ENCODE measurements around the gene TMEM151B. TPM values are rescaled to one million over a fixed set of nuclear protein-coding genes. Genes with fewer than 3 reads are reported as not detected.

TMEM151B gene
- total RNA-seq, 1 experiment from 2014 or later = not detected

GRCh38 chr6:44301106-44301505 is 30.9 kb downstream of the TMEM151B start:
- TF ChIP-seq, protein P1, sequence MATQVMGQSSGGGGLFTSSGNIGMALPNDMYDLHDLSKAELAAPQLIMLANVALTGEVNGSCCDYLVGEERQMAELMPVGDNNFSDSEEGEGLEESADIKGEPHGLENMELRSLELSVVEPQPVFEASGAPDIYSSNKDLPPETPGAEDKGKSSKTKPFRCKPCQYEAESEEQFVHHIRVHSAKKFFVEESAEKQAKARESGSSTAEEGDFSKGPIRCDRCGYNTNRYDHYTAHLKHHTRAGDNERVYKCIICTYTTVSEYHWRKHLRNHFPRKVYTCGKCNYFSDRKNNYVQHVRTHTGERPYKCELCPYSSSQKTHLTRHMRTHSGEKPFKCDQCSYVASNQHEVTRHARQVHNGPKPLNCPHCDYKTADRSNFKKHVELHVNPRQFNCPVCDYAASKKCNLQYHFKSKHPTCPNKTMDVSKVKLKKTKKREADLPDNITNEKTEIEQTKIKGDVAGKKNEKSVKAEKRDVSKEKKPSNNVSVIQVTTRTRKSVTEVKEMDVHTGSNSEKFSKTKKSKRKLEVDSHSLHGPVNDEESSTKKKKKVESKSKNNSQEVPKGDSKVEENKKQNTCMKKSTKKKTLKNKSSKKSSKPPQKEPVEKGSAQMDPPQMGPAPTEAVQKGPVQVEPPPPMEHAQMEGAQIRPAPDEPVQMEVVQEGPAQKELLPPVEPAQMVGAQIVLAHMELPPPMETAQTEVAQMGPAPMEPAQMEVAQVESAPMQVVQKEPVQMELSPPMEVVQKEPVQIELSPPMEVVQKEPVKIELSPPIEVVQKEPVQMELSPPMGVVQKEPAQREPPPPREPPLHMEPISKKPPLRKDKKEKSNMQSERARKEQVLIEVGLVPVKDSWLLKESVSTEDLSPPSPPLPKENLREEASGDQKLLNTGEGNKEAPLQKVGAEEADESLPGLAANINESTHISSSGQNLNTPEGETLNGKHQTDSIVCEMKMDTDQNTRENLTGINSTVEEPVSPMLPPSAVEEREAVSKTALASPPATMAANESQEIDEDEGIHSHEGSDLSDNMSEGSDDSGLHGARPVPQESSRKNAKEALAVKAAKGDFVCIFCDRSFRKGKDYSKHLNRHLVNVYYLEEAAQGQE (IDR thresholded peaks at IDR 0.05; ENCODE audit: low read depth) = no peak
- TF ChIP-seq ZFX (IDR thresholded peaks at IDR 0.05) = no peak
- TF ChIP-seq, protein P2, sequence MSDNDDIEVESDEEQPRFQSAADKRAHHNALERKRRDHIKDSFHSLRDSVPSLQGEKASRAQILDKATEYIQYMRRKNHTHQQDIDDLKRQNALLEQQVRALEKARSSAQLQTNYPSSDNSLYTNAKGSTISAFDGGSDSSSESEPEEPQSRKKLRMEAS (IDR thresholded peaks at IDR 0.05) = no peak
- no peak overlapping the region for H3K4me2 ChIP-seq (ENCODE audit: low read length)
- no peak overlapping the region for H3K4me3 ChIP-seq (replicated peaks in 1 of 2; ENCODE audit: low read depth in 1 of 2, low read length in 2 of 2)
- H3K27ac ChIP-seq (ENCODE audit: low read depth, low read length) = no peak overlapping the region
- DNase-seq (ENCODE audit: low read depth, low spot score) (no peak), ATAC-seq (no peak)
- CTCF ChIA-PET = no interaction called here
- no peaks in the 10 kb centered on the region for H3K9me3 ChIP-seq (ENCODE audit: control insufficient read depth in 1 of 2, insufficient read depth in 1 of 2, low read depth in 1 of 2, low read length in 2 of 2)
- intact Hi-C loops (cut with micrococcal nuclease) = no loop called here
- no peaks in the 10 kb centered on the region for H3K4me1 ChIP-seq (ENCODE audit: control insufficient read depth in 1 of 2, insufficient read depth in 2 of 2, low read length in 2 of 2)
- H3K36me3 ChIP-seq (ENCODE audit: control insufficient read depth in 1 of 2, insufficient read depth in 2 of 2, low read length in 2 of 2) = peaks cover 18 to 48% of the 10 kb centered on the region in 2 experiments
- POLR2A ChIA-PET = interaction anchor here (1.3 kb wide), 1 partner anchor 54 kb away, joined by 3 read pairs; the partner anchor contains the start of gene HSP90AB1
- BruUV-seq (replicated peaks) = no TSS peak
- H3K9ac ChIP-seq (ENCODE audit: low read length) = no peak overlapping the region
- RAD21 ChIA-PET (ENCODE audit: low non-redundant PET in 1 of 2, low total read pairs in 2 of 2, uncharacterized antibody in 2 of 2, unreplicated experiment in 2 of 2) = no interaction called here
- H3K9me2 ChIP-seq (ENCODE audit: insufficient read depth) = no peaks in the 10 kb centered on the region
- H3K27me3 ChIP-seq (ENCODE audit: insufficient read depth, low read length) = no peaks in the 10 kb centered on the region
- no peaks in the 10 kb centered on the region for H4K20me1 ChIP-seq (ENCODE audit: insufficient read depth)
- H2AFZ ChIP-seq (ENCODE audit: low read depth, low read length, poor library complexity, severe bottlenecking) = no peak overlapping the region
- H3K79me2 ChIP-seq (ENCODE audit: insufficient read depth, low read length) = no peaks in the 10 kb centered on the region

GRCh38 chr6:44301782-44302564 is 31.7 kb downstream of the TMEM151B start:
- Histone ChIP-seq H3K79me2 (ENCODE audit: insufficient read depth, low read length) (no peaks in the 10 kb centered on the region), H3K27ac (ENCODE audit: low read depth, low read length) (no peak overlapping the region), H3K27me3 (ENCODE audit: insufficient read depth, low read length) (no peaks in the 10 kb centered on the region), H3K9me3 (ENCODE audit: control insufficient read depth in 1 of 2, insufficient read depth in 1 of 2, low read depth in 1 of 2, low read length in 2 of 2) (no peaks in the 10 kb centered on the region), H4K20me1 (ENCODE audit: insufficient read depth) (no peaks in the 10 kb centered on the region), H2AFZ (ENCODE audit: low read depth, low read length, poor library complexity, severe bottlenecking) (no peak overlapping the region), H3K9ac (ENCODE audit: low read length) (no peak overlapping the region), H3K4me1 (ENCODE audit: control insufficient read depth in 1 of 2, insufficient read depth in 2 of 2, low read length in 2 of 2) (no peaks in the 10 kb centered on the region), H3K4me2 (ENCODE audit: low read length) (no peak overlapping the region), H3K9me2 (ENCODE audit: insufficient read depth) (no peaks in the 10 kb centered on the region), H3K36me3 (ENCODE audit: control insufficient read depth in 1 of 2, insufficient read depth in 2 of 2, low read length in 2 of 2) (peaks cover 21 to 53% of the 10 kb centered on the region in 2 experiments), H3K4me3 (replicated peaks in 1 of 2; ENCODE audit: low read depth in 1 of 2, low read length in 2 of 2) (no peak overlapping the region)
- no peak for DNase-seq (ENCODE audit: low read depth, low spot score)
- ChIA-PET POLR2A (interaction anchor here (1.3 kb wide), 1 partner anchor 55 kb away, joined by 3 read pairs; the partner anchor contains the start of gene HSP90AB1), CTCF (interaction anchor here (1.2 kb wide), 1 partner anchor 78 kb away, joined by 3 read pairs; no protein-coding TSS in a partner anchor), RAD21 (ENCODE audit: low non-redundant PET in 1 of 2, low total read pairs in 2 of 2, uncharacterized antibody in 2 of 2, unreplicated experiment in 2 of 2) (no interaction called here)
- intact Hi-C loops (cut with micrococcal nuclease) = no loop called here
- no TSS peak for BruUV-seq (replicated peaks)
- ATAC-seq = no peak
- TF ChIP-seq ELF1 (IDR thresholded peaks at IDR 0.05; ENCODE audit: borderline replicate concordance, low read depth) (no peak), SP1 (IDR thresholded peaks at IDR 0.05; ENCODE audit: low read depth) (no peak), EZH2phosphoT487 (IDR thresholded peaks at IDR 0.05; ENCODE audit: borderline replicate concordance) (no peak), ZNF274 (IDR thresholded peaks at IDR 0.05; ENCODE audit: low read depth, low read length) (no peak), ATF3 (IDR thresholded peaks at IDR 0.05) (no peak), EZH2 (IDR thresholded peaks at IDR 0.05) (no peak), POLR2AphosphoS5 (IDR thresholded peaks at IDR 0.05; ENCODE audit: low read depth, low read length) (no peak), SIN3A (IDR thresholded peaks at IDR 0.05; ENCODE audit: low read depth) (no peak), POLR2A (IDR thresholded peaks at IDR 0.05; ENCODE audit: borderline replicate concordance, extremely low read depth, insufficient read depth, insufficient read length) (no peak)
- TF ChIP-seq, protein P1 (IDR thresholded peaks at IDR 0.05; ENCODE audit: low read depth) = no peak

All from HCT116 (cell line).